AG09319 (cell line): ENCODE data around the gene TRABD2B.

Experiments used
- DNase-seq: peaks from one replicate; pipeline ENCODE4 v3.0.0-alpha.2; 2010; ENCODE audit warnings: low read depth; ENCODE audit errors: extremely low read depth
- CTCF ChIP-seq: IDR thresholded peaks from 2 replicates; pipeline ENCODE4 v1.5.1; 2011; ENCODE audit warnings: low read depth, mild to moderate bottlenecking, inconsistent platforms, low read length, moderate library complexity

Gene TRABD2B

GRCh38 chr1:47725511-47725991 is 271.6 kb downstream of the TRABD2B start:
- no peak for TF ChIP-seq CTCF
- no peak for DNase-seq

- no peak for TF ChIP-seq CTCF
- no peak for DNase-seq
These were observed 272.1 kb downstream of the TRABD2B start for GRCh38 chr1:47725000-47725473.

GRCh38 chr1:47724432-47724999 is 272.7 kb downstream of the TRABD2B start:
- no peak for DNase-seq
- TF ChIP-seq CTCF: no peak

GRCh38 chr1:47722909-47723580 is 274.1 kb downstream of the TRABD2B start:
- no peak for TF ChIP-seq CTCF
- DNase-seq: no peak

- TF ChIP-seq CTCF: no peak
- no peak for DNase-seq
These were observed 275.1 kb downstream of the TRABD2B start for GRCh38 chr1:47722101-47722500.

GRCh38 chr1:47720111-47720510 is 277.1 kb downstream of the TRABD2B start:
- no peak for TF ChIP-seq CTCF

GRCh38 chr1:47717341-47717740 is 279.8 kb downstream of the TRABD2B start:
- DNase-seq: no peak
- TF ChIP-seq CTCF: no peak

More at GRCh38 chr1:47720111-47720510, 277.1 kb downstream of the TRABD2B start:
- DNase-seq: no peak
